ENCODE results near the gene SNAPC4. TPM values are rescaled to one million over a fixed set of nuclear protein-coding genes. Genes with fewer than 3 reads are reported as not detected.
"Not testable (repeated sequence)": the region's sequence is repeated elsewhere in the genome, so short reads cannot be mapped to it uniquely, and the experiment has no call there.

The SNAPC4 gene
- total RNA-seq, 4 donors from 2014 or later, result 5.9 to 9.9 (median 9.6) TPM

- no peak for DNase-seq (ENCODE audit: low spot score in 2 of 2)
- WGBS, 2 donors, result 72 to 75% methylated on average over 11 of the region's 11 CpGs
- TF ChIP-seq POLR2A (IDR thresholded peaks at IDR 0.05), result no peak
- TF ChIP-seq, protein P1, sequence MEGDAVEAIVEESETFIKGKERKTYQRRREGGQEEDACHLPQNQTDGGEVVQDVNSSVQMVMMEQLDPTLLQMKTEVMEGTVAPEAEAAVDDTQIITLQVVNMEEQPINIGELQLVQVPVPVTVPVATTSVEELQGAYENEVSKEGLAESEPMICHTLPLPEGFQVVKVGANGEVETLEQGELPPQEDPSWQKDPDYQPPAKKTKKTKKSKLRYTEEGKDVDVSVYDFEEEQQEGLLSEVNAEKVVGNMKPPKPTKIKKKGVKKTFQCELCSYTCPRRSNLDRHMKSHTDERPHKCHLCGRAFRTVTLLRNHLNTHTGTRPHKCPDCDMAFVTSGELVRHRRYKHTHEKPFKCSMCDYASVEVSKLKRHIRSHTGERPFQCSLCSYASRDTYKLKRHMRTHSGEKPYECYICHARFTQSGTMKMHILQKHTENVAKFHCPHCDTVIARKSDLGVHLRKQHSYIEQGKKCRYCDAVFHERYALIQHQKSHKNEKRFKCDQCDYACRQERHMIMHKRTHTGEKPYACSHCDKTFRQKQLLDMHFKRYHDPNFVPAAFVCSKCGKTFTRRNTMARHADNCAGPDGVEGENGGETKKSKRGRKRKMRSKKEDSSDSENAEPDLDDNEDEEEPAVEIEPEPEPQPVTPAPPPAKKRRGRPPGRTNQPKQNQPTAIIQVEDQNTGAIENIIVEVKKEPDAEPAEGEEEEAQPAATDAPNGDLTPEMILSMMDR (IDR thresholded peaks at IDR 0.05), result no peak
- no peak overlapping the region for H3K4me3 ChIP-seq (ENCODE audit: low read depth, poor library complexity, severe bottlenecking)
- intact Hi-C loops (cut with DNase I; ENCODE audit: low total_unique reads), result no loop called here
Measured at GRCh38 chr9:136353088-136353487, 46.9 kb downstream of the SNAPC4 start.

DNA sequence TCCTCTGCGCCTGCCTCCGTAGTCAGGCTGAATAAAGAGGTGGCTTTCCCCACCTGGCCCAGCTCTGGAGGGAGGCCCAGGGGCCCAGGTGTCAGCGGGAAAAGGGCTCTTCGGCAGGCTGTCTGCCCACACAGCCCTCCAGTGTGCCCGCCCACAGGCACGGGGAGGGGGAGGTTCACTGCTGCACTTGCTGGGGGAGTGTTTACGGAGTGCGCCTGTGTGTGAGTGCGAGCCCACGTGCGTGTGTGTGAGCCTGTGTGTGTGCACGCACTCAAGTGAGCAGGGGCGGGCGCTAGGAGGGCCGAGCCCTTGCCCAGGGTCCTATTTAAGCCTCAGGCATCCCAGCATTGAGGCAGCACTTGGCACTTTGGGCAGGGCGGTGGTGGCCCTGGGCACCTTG lies 47.3 kb downstream of the SNAPC4 start:
- 63 to 72% methylated on average over 8 to 12 of the region's 16 CpGs for WGBS, 2 donors
- no peak overlapping the region for H3K4me3 ChIP-seq (ENCODE audit: low read depth, poor library complexity, severe bottlenecking)
- no peak for DNase-seq (ENCODE audit: low spot score in 2 of 2)
- TF ChIP-seq, protein P1 (IDR thresholded peaks at IDR 0.05), result no peak
- TF ChIP-seq POLR2A (IDR thresholded peaks at IDR 0.05), result no peak
- intact Hi-C loops (cut with DNase I; ENCODE audit: low total_unique reads), result no loop called here

DNA sequence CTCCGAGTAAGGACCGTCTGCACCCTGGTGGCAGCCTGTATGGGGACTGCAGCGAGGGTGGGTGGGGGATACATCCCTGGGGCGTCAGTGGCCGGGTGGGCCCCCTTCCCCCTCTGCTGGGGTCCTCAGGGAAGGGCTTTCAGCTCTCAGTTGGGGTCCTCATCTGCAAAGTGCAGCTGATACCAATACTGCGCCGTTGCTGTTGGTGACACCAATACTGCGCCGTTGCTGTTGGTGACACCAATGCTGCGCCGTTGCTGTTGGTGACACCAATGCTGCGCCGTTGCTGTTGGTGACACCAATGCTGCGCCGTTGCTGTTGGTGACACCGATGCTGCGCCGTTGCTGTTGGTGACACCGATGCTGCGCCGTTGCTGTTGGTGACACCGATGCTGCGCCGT lies 48.1 kb downstream of the SNAPC4 start:
- H3K4me3 ChIP-seq (ENCODE audit: low read depth, poor library complexity, severe bottlenecking); DNase-seq (ENCODE audit: low spot score in 2 of 2); intact Hi-C loops (cut with DNase I; ENCODE audit: low total_unique reads): not testable (repeated sequence)
- 75 to 94% methylated on average over 13 to 17 of the region's 24 CpGs for WGBS, 2 donors

DNA sequence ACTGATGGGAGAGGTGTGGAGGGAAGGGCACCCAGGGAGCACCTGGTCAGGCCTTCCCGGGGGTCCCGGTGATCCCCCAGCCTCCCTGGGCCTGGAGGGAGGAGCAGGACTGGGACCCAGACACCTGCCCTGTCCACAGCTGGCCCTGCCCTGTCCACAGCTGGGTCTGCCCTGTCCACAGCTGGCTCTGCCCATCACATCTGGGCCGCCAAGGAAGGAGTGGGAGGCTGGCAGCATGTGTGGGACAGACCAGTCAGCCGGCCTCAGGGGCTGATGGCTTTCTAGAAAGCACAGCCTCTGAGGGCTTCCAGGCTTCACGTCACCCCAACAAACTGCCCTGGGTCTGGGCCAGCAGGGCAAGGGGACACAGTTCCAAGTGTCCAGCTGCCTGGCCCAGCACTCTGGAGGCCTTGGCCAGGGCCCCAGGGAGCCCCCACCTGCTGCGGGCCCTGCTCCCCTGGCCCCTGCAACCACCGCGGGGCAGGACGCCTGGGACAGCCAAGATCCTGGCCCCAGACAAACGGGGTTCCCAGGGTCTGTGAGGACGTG lies 48.6 kb downstream of the SNAPC4 start:
- no peak overlapping the region for H3K4me3 ChIP-seq (ENCODE audit: low read depth, poor library complexity, severe bottlenecking)
- WGBS, 2 donors, result 75 to 100% methylated on average over 1 to 10 of the region's 11 CpGs

More for the DNA sequence above, 48.6 kb downstream of the SNAPC4 start:
- intact Hi-C loops (cut with DNase I; ENCODE audit: low total_unique reads), result no loop called here
- DNase-seq (ENCODE audit: low spot score in 2 of 2), result no peak
- TF ChIP-seq POLR2A (IDR thresholded peaks at IDR 0.05), result no peak
- TF ChIP-seq, protein P1 (IDR thresholded peaks at IDR 0.05), result no peak

Other genes with a start within 250 kb of the SNAPC4 start
- under 1 TPM in 1 of 4 donors, not detected in 3; 0.42 TPM for gene LHX3, start 195.0 kb downstream of the SNAPC4 start, total RNA-seq
- 10 to 100 TPM in 2 of 4 donors, 1 to 10 TPM in 2; 8.7 to 13.0 (median 11.1) TPM for gene QSOX2, start 154.4 kb downstream of the SNAPC4 start, total RNA-seq
- 1 to 10 TPM in 1 of 4 donors, not detected in 3; 1.1 TPM for gene CCDC187, start 96.1 kb downstream of the SNAPC4 start, total RNA-seq
- 10 to 100 TPM; 21.0 to 37.1 (median 28.1) TPM for gene GPSM1, start 72.6 kb downstream of the SNAPC4 start, total RNA-seq
- 10 to 100 TPM; 30.9 to 64.6 (median 44.1) TPM for gene DNLZ, start 36.4 kb downstream of the SNAPC4 start, total RNA-seq
- gene CARD9, start 26.5 kb downstream of the SNAPC4 start, total RNA-seq, result 1 to 10 TPM; 2.4 to 4.2 (median 3.2) TPM
- 10 to 100 TPM; 29.8 to 46.2 (median 36.6) TPM for gene ENTR1, start 10.4 kb upstream of the SNAPC4 start, total RNA-seq
- 10 to 100 TPM; 35.9 to 59.6 (median 38.1) TPM for gene PMPCA, start 10.5 kb upstream of the SNAPC4 start, total RNA-seq
- gene INPP5E, start 39.7 kb upstream of the SNAPC4 start, total RNA-seq, result 10 to 100 TPM in 3 of 4 donors, 1 to 10 TPM in 1; 10.0 to 17.8 (median 12.1) TPM
- gene SEC16A, start 82.9 kb upstream of the SNAPC4 start, total RNA-seq, result 10 to 100 TPM; 58.4 to 77.8 (median 58.5) TPM
- gene NOTCH1, start 145.9 kb upstream of the SNAPC4 start, total RNA-seq, result 10 to 100 TPM; 79.7 to 95.3 (median 82.8) TPM